GM12878 (cell line): ENCODE measurements around the gene KCTD12. TPM values are rescaled to one million over a fixed set of nuclear protein-coding genes. Genes with fewer than 3 reads are reported as not detected.

ENCODE experiments used
- ATAC-seq: fragments of 200-7000 bp; cut with Tn5 transposase; 3 replicates; pipeline ENCODE4 v1.9.1; 2020; ENCODE audit warnings: mild to moderate bottlenecking, moderate library complexity
- BruUV-seq: library from RNA; stranded (reverse); fragments of 400-500 nt; replicated peaks from 2 replicates; lab custom pipeline; 2021; lab: Mats Ljungman, UMichigan
- CTCF ChIA-PET: fragments of 300-600 bp; sonication (Branson Sonifier 250); formaldehyde crosslinking; extraction: SDS; loops from one replicate; lab custom pipeline; 2021; ENCODE audit warnings: inconsistent platforms; lab: Yijun Ruan, JAX
- POLR2A ChIA-PET: fragments of 350-600 bp; formaldehyde crosslinking; extraction: SDS; loops from one replicate; lab custom pipeline; 2021; ENCODE audit warnings: inconsistent platforms; lab: Charles Lee
- RAD21 ChIA-PET: fragments of 300-600 bp; sonication (Branson Sonifier 250); formaldehyde crosslinking; loops from one replicate; lab custom pipeline; 2023; ENCODE audit warnings: antibody characterized with exemption; ENCODE audit not compliant: unreplicated experiment; lab: Charles Lee
- SMC1A ChIA-PET: fragments of 300-600 bp; sonication (Branson Sonifier 250); formaldehyde crosslinking; loops from one replicate; lab custom pipeline; 2023; ENCODE audit not compliant: unreplicated experiment, uncharacterized antibody; lab: Charles Lee
- DNase-seq: peaks from one replicate; pipeline ENCODE4 v3.0.0-alpha.2; 2011; ENCODE audit warnings: low read depth, low spot score
- FAIRE-seq: peaks from 3 replicates; lab custom pipeline; 2011; peaks lifted over from hg19 to GRCh38; lab: Jason Lieb, UNC
- H2AFZ ChIP-seq: 2 replicates; pipeline ENCODE4 v1.6.0; 2011; ENCODE audit warnings: low read depth, low read length, control low read depth; ENCODE audit not compliant: control insufficient read depth
- H3K27ac ChIP-seq: 2 replicates; pipeline ENCODE4 v1.5.1; 2011; ENCODE audit warnings: control low read depth; ENCODE audit not compliant: control insufficient read depth, insufficient read depth
- H3K27me3 ChIP-seq, 2 experiments: replicated peaks in 1 of 2; 2 replicates each; pipeline versions ENCODE4 v1.6.0 to v1.6.1; 2011; ENCODE audit warnings: low read length in 1 of 2; ENCODE audit not compliant: control insufficient read depth in 2 of 2, insufficient read depth in 2 of 2
- H3K36me3 ChIP-seq, 2 experiments: 2 replicates each; pipeline ENCODE4 v1.5.1; 2011; ENCODE audit warnings: low read length in 1 of 2; ENCODE audit not compliant: control insufficient read depth in 2 of 2, insufficient read depth in 2 of 2
- H3K4me1 ChIP-seq: 2 replicates; pipeline ENCODE4 v1.6.1; 2011; ENCODE audit warnings: mild to moderate bottlenecking, low read length, moderate library complexity, mixed read lengths; ENCODE audit not compliant: control insufficient read depth, insufficient read depth
- H3K4me2 ChIP-seq: 2 replicates; pipeline ENCODE4 v1.6.0; 2011; ENCODE audit warnings: control low read depth; ENCODE audit not compliant: control insufficient read depth, insufficient read depth
- H3K4me3 ChIP-seq: fragments of 200-600 bp; sonication (generic); 2 replicates; pipeline ENCODE4 v1.5.1; 2016
- H3K79me2 ChIP-seq: 2 replicates; pipeline ENCODE4 v1.6.0; 2011; ENCODE audit warnings: low read length; ENCODE audit not compliant: control insufficient read depth, insufficient read depth
- H3K9ac ChIP-seq: 2 replicates; pipeline ENCODE4 v1.8.0; 2011; ENCODE audit warnings: low read length, control low read depth, mixed read lengths; ENCODE audit not compliant: control insufficient read depth, insufficient read depth
- H3K9me3 ChIP-seq: replicated peaks from 3 replicates; pipeline ENCODE4 v1.5.1; 2011; ENCODE audit warnings: mild to moderate bottlenecking, low read length; ENCODE audit not compliant: control insufficient read depth, insufficient read depth
- H4K20me1 ChIP-seq: 2 replicates; pipeline ENCODE4 v1.6.0; 2011; ENCODE audit not compliant: control insufficient read depth, insufficient read depth
- ATF2 ChIP-seq: IDR thresholded peaks from 2 replicates; pipeline ENCODE4 v1.6.1; 2012; ENCODE audit warnings: low read length, inconsistent platforms
- ATF3 ChIP-seq: IDR thresholded peaks from 2 replicates; pipeline ENCODE4 v1.6.1; 2011; ENCODE audit warnings: low read depth, mild to moderate bottlenecking, low read length, moderate library complexity, borderline replicate concordance; ENCODE audit errors: extremely low read depth
- BHLHE40 ChIP-seq, 2 experiments: fragments of 450-650 bp in 1 of 2; IDR thresholded peaks; 2 replicates each; pipeline ENCODE4 v1.6.1; 2011 to 2017; ENCODE audit warnings: low read depth in 2 of 2, borderline replicate concordance in 1 of 2, improper control_type of control experiment in 1 of 2, low read length in 1 of 2, mild to moderate bottlenecking in 1 of 2
- IRF5 ChIP-seq: fragments of 450-650 bp; IDR thresholded peaks from 2 replicates; pipeline ENCODE4 v1.6.1; 2017; ENCODE audit warnings: borderline replicate concordance
- JUND ChIP-seq: IDR thresholded peaks from 2 replicates; pipeline ENCODE4 v1.6.1; 2012; ENCODE audit warnings: low read depth, mild to moderate bottlenecking, low read length, improper control_type of control experiment, moderate library complexity
- MAX ChIP-seq: IDR thresholded peaks from 2 replicates; pipeline ENCODE4 v1.6.1; 2012; ENCODE audit warnings: low read depth, low read length, improper control_type of control experiment
- MTA2 ChIP-seq: fragments of 450-650 bp; IDR thresholded peaks from 2 replicates; pipeline ENCODE4 v1.6.1; 2016; ENCODE audit warnings: low read depth, mild to moderate bottlenecking, moderate library complexity
- NFYA ChIP-seq: IDR thresholded peaks from 2 replicates; pipeline ENCODE4 v1.6.1; 2011; ENCODE audit warnings: low read depth, mild to moderate bottlenecking, low read length, improper control_type of control experiment, borderline replicate concordance
- PAX5 ChIP-seq: IDR thresholded peaks from 2 replicates; pipeline ENCODE4 v1.6.1; 2011; ENCODE audit warnings: low read depth, low read length, borderline replicate concordance
- REST ChIP-seq: IDR thresholded peaks from 2 replicates; pipeline ENCODE4 v1.6.1; 2012; ENCODE audit warnings: mild to moderate bottlenecking, low read depth, low read length
- SIN3A ChIP-seq: IDR thresholded peaks from 2 replicates; pipeline ENCODE4 v1.6.1; 2012; ENCODE audit warnings: low read depth, low read length, improper control_type of control experiment
- USF1 ChIP-seq: IDR thresholded peaks from 2 replicates; pipeline ENCODE4 v1.6.1; 2011; ENCODE audit warnings: borderline replicate concordance, low read depth, mild to moderate bottlenecking, moderate library complexity, mixed read lengths, low read length; ENCODE audit not compliant: insufficient read depth; ENCODE audit errors: extremely low read length
- WGBS: methylation state at CpG from one replicate; pipeline ENCODE4 v1.1.6; 2016; ENCODE audit warnings: low lambda C conversion rate; ENCODE audit not compliant: insufficient replicate concordance, insufficient coverage; ENCODE audit errors: missing lambda C conversion rate; 5-methylcytosine and 5-hydroxymethylcytosine counted together
- in situ Hi-C: fragments of 300-500 bp; cut with MboI; formaldehyde crosslinking; loops from 9 replicates; pipeline ENCODE4 v1.14.3; 2018; ENCODE audit warnings: mixed read lengths
- intact Hi-C: fragments of 100-400 bp; cut with micrococcal nuclease; formaldehyde crosslinking; loops from one replicate; pipeline ENCODE4 v1.14.2; 2022; ENCODE audit not compliant: unreplicated experiment
- polyA plus RNA-seq, 11 experiments: library from polyadenylated mRNA; depleted of rRNA in 4 of 11; unstranded in 6 of 11; stranded (reverse) in 5 of 11; fragments of >200 nt; fragmentation: Nextera tagmentation in 4 of 11; fragmentation: Illumina TruSeq in 1 of 11; extraction: Ambion mirVana in 4 of 11; extraction: Trizol in 1 of 11; gene quantifications; 1 replicate in 1 of 11; 2 replicates in 10 of 11; pipeline versions ENCODE4 v1.2.1 to v1.2.3, GENCODE V29; 2011 to 2016; ENCODE audit warnings: inconsistent platforms in 2 of 11, missing spikeins in 2 of 11, low read depth in 1 of 11
- total RNA-seq, 4 experiments: library from RNA; depleted of rRNA in 3 of 4; stranded (reverse); fragments of >200 nt in 3 of 4; fragmentation: Illumina TruSeq in 1 of 4; extraction: Trizol in 1 of 4; gene quantifications; 2 replicates each; pipeline versions ENCODE4 v1.2.1 to v1.2.3, GENCODE V29; 2013 to 2021

KCTD12 gene
- total and polyA plus RNA-seq, 10 of the 15 experiments (the other 5 are each of a cell fraction or from before 2014, with no cell fraction given): 0.24 to 2.9 (median 0.92) TPM

GRCh38 chr13:76912476-76912875 lies 26.3 kb upstream of the KCTD12 start (continued):
- TF ChIP-seq REST (no peak), SIN3A (no peak), IRF5 (no peak), BHLHE40 (IDR thresholded peaks at IDR 0.05; ENCODE audit: borderline replicate concordance in 1 of 2, low read depth in 2 of 2, low read length in 1 of 2) (no peak)
- TF ChIP-seq, all 136 proteins: peak for 0

- Histone ChIP-seq H3K9ac (no peak overlapping the region), H3K79me2 (no peaks in the 10 kb centered on the region), H3K4me1 (no peaks in the 10 kb centered on the region), H3K27me3 (no peaks in the 10 kb centered on the region; a peak in 1 of 4 replicates), H4K20me1 (no peaks in the 10 kb centered on the region), H3K9me3 (no peaks in the 10 kb centered on the region), H3K4me2 (no peak overlapping the region), H3K36me3 (no peaks in the 10 kb centered on the region), H3K27ac (no peak overlapping the region), H2AFZ (no peak overlapping the region), H3K4me3 (no peak overlapping the region)
- FAIRE-seq (no peak), ATAC-seq (no peak), DNase-seq (no peak)
- RAD21 ChIA-PET: interaction anchor here (1.1 to 1.9 kb wide), 13 partner anchors 9 to 1209 kb away, joined by 3 to 24 read pairs (median 7); no protein-coding TSS in a partner anchor
- intact Hi-C loops: loop anchor here (5.0 kb wide), 1 partner anchor 1207 kb away; no protein-coding TSS in a partner anchor
- 21% methylated on average over 2 of the region's 2 CpGs for WGBS
- CTCF ChIA-PET: interaction anchor here (0.9 to 5.1 kb wide), 26 partner anchors 9 to 1216 kb away, joined by 3 to 54 read pairs (median 4); no protein-coding TSS in a partner anchor
- POLR2A ChIA-PET: no interaction called here
- SMC1A ChIA-PET: interaction anchor here (0.9 to 3.7 kb wide), 16 partner anchors 9 to 1212 kb away, joined by 3 to 28 read pairs (median 4); no protein-coding TSS in a partner anchor
- no TSS peak for BruUV-seq
- in situ Hi-C loops: loop anchor here (5.0 to 10.0 kb wide), 4 partner anchors 240 to 1210 kb away; no protein-coding TSS in a partner anchor
- TF ChIP-seq PAX5 (no peak), MTA2 (no peak), SIN3A (no peak), JUND (no peak), USF1 (no peak), ATF3 (no peak), ATF2 (no peak), NFYA (no peak), MAX (no peak)
Observed at GRCh38 chr13:76904507-76904906, 18.3 kb upstream of the KCTD12 start.
